PC-9 (cell line): ENCODE results near the gene APBA2.

Source experiments
- CTCF ChIP-seq: fragments of 200-600 bp; sonication (generic); conservative IDR thresholded peaks from 2 replicates; pipeline ENCODE4 v1.6.1; 2017; ENCODE audit warnings: mixed run types, antibody characterized with exemption, mild to moderate bottlenecking, moderate library complexity
- EZH2 ChIP-seq: fragments of 200-600 bp; sonication (generic); IDR thresholded peaks from 2 replicates; pipeline ENCODE4 v1.8.0; 2017; ENCODE audit warnings: antibody characterized with exemption, low read depth

DNA sequence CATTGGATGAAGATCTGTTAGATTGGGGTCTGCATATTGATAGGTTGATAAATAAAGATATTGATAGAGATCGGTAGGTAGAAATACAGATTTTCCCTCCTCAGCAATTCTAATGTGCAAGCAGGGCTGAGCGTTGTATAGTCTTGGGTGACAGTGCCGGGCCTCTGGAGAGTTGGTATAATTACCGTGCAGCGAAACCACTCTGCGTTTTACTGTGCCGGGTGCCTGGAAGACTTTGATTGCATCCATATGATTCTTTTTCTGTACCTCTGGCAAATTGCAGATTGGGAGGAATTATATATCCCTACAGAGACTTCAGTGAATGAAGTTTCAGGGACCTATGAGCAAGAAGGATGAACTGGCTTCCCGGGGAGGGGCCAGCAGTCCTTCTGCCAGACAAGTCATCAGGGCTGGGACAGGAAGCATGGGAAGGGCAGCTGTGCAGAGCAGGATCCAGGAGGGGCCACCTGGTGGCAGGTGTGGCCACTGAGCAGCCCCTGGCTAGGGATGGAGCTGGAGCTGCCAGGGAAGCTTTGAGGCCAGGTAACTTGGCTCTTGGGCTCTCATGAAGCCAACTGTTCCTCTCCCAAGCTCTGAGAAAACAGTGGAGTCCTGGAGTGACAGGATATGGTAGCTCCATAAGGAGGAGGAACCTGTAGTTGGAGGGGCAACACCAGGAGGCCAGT is 132.5 kb downstream of the APBA2 start:
- TF ChIP-seq CTCF: no peak
- TF ChIP-seq EZH2: no peak
